Activated CD4-positive, alpha-beta T cell treated with anti-CD3 and anti-CD28 coated beads for 24 hours (primary cell): ENCODE measurements around the gene FOXC2.

Experiments
- DNase-seq, 2 donors: peaks; one replicate each; pipeline ENCODE4 v3.0.0-alpha.2; 2020; ENCODE audit warnings: low read depth in 2 of 2

Gene FOXC2

GRCh38 chr16:86616906-86617305 is 50.3 kb downstream of the FOXC2 start:
- DNase-seq = no peak

- DNase-seq = no peak
Measured at GRCh38 chr16:86618431-86619238, 52.0 kb downstream of the FOXC2 start.
